Activated naive CD8-positive, alpha-beta T cell (primary cell): ENCODE data around the gene WNK3.

Experiments used
- H3K27ac Mint-ChIP-seq: one replicate; pipeline ENCODE4 v1.8.0; 2021; ENCODE audit warnings: mixed read lengths
- H3K27me3 Mint-ChIP-seq: one replicate; pipeline ENCODE4 v1.8.0; 2021; ENCODE audit warnings: mixed read lengths
- H3K36me3 Mint-ChIP-seq: one replicate; pipeline ENCODE4 v1.8.0; 2021; ENCODE audit warnings: mixed read lengths
- H3K4me1 Mint-ChIP-seq: one replicate; pipeline ENCODE4 v1.8.0; 2021; ENCODE audit warnings: low read depth, mixed read lengths
- H3K4me3 Mint-ChIP-seq: one replicate; pipeline ENCODE4 v1.8.0; 2021; ENCODE audit warnings: mild to moderate bottlenecking, mixed read lengths
- H3K9me3 Mint-ChIP-seq: one replicate; pipeline ENCODE4 v1.8.0; 2021; ENCODE audit warnings: low read depth, mixed read lengths

Gene WNK3

GRCh38 chrX:54157561-54157960 is 200.3 kb downstream of the WNK3 start:
- Mint-ChIP-seq H3K9me3 (no peaks in the 10 kb centered on the region), H3K27ac (no peak overlapping the region), H3K4me1 (no peaks in the 10 kb centered on the region), H3K4me3 (no peak overlapping the region), H3K36me3 (peaks cover 9% of the 10 kb centered on the region), H3K27me3 (no peaks in the 10 kb centered on the region)
